22Rv1 (cell line): ENCODE results near the gene TCF7L1.

ENCODE experiments used
- CTCF ChIP-seq: fragments of 450-650 bp; IDR thresholded peaks from 2 replicates; pipeline ENCODE4 v1.5.1; 2017; ENCODE audit warnings: mild to moderate bottlenecking
- ZFX ChIP-seq: fragments of 450-650 bp; IDR thresholded peaks from 2 replicates; pipeline ENCODE4 v1.6.1; 2017; ENCODE audit warnings: antibody characterized with exemption, borderline replicate concordance

DNA sequence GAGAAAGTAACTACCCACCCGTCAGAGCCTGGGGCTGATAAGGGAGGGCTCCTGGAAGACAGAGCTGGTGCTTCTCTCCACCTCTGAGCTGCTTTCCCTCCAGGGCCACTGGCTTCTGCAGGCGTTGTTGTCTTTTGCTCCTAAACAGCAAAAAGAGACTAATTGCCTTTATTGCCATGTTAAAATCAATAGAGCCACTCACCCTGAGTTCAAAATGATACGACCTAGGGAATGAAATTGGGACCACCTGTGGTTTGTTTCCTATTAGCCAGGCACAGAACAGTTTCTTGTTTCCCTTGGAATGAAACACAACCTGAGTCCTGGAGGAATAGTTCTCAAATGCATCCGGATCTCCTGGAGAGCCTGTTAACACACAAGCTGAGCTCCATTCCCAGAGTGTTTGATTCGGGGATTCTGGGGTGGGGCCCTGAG is 45.8 kb downstream of the TCF7L1 start:
- TF ChIP-seq CTCF (no peak), ZFX (no peak)
